H1 (cell line): ENCODE measurements around the gene TBC1D13. TPM values are rescaled to one million over a fixed set of nuclear protein-coding genes. Genes with fewer than 3 reads are reported as not detected.

ENCODE experiments used
- CTCF ChIA-PET: fragments of 300-600 bp; sonication (Branson Sonifier 250); formaldehyde crosslinking; loops from one replicate; lab custom pipeline; 2021; ENCODE audit not compliant: partially characterized antibody; lab: Charles Lee
- POLR2A ChIA-PET: fragments of 300-600 bp; sonication (Branson Sonifier 250); formaldehyde crosslinking; loops from one replicate; lab custom pipeline; 2021; ENCODE audit warnings: inconsistent platforms; ENCODE audit not compliant: partially characterized antibody; lab: Charles Lee
- DNase-seq, 2 experiments: peaks; one replicate each; pipeline versions ENCODE4 v3.0.0 to v3.0.0-alpha.2; 2010 to 2022; ENCODE audit warnings: low spot score in 2 of 2, low read depth in 1 of 2, mixed read lengths in 1 of 2
- FAIRE-seq: peaks from 2 replicates; lab custom pipeline; 2011; peaks lifted over from hg19 to GRCh38; lab: Jason Lieb, UNC
- H2AFZ ChIP-seq: 2 replicates; pipeline ENCODE4 v1.8.1; 2012; ENCODE audit warnings: low read length, inconsistent platforms
- H2AK5ac ChIP-seq: 2 replicates; pipeline ENCODE4 v1.6.1; 2013; ENCODE audit warnings: low read depth, low read length
- H2BK120ac ChIP-seq: replicated peaks from 2 replicates; pipeline ENCODE3; 2013; ENCODE audit warnings: low read depth, low read length, inconsistent platforms
- H2BK12ac ChIP-seq: 2 replicates; pipeline ENCODE4 v1.6.1; 2013; ENCODE audit warnings: low read depth, low read length
- H2BK15ac ChIP-seq: 2 replicates; pipeline ENCODE4 v1.6.1; 2013; ENCODE audit warnings: low read length
- H2BK20ac ChIP-seq: 2 replicates; pipeline ENCODE4 v1.6.1; 2013; ENCODE audit warnings: low read length
- H2BK5ac ChIP-seq: 2 replicates; pipeline ENCODE4 v1.6.1; 2013; ENCODE audit warnings: low read depth, low read length
- H3K14ac ChIP-seq: 2 replicates; pipeline ENCODE4 v1.6.1; 2013; ENCODE audit warnings: inconsistent platforms; ENCODE audit not compliant: insufficient read length
- H3K18ac ChIP-seq: 2 replicates; pipeline ENCODE4 v1.6.1; 2013; ENCODE audit warnings: low read length; ENCODE audit errors: extremely low read depth
- H3K23ac ChIP-seq: 2 replicates; pipeline ENCODE4 v1.6.1; 2013; ENCODE audit warnings: inconsistent platforms; ENCODE audit not compliant: insufficient read length
- H3K23me2 ChIP-seq: 2 replicates; pipeline ENCODE4 v1.6.1; 2013; ENCODE audit warnings: low read depth, low read length
- H3K27ac ChIP-seq: 2 replicates; pipeline ENCODE4 v1.6.1; 2011; ENCODE audit warnings: low read depth, low read length, inconsistent platforms
- H3K27me3 ChIP-seq, 4 experiments: replicated peaks in 1 of 4; 1 replicate in 1 of 4; 2 replicates in 3 of 4; pipeline versions ENCODE4 v1.6.1 to v1.8.1; 2011 to 2013; ENCODE audit warnings: low read length in 3 of 4, mild to moderate bottlenecking in 3 of 4, inconsistent platforms in 2 of 4, mixed read lengths in 2 of 4, moderate library complexity in 1 of 4; ENCODE audit not compliant: control insufficient read depth in 3 of 4, insufficient read depth in 3 of 4; ENCODE audit errors: extremely low read depth in 1 of 4
- H3K36me3 ChIP-seq, 4 experiments: 2 replicates each; pipeline versions ENCODE4 v1.6.1 to v1.8.1; 2011 to 2013; ENCODE audit warnings: mild to moderate bottlenecking in 4 of 4, low read length in 3 of 4, moderate library complexity in 2 of 4, control low read depth in 1 of 4, inconsistent platforms in 1 of 4; ENCODE audit not compliant: insufficient read depth in 4 of 4, control insufficient read depth in 2 of 4
- H3K4ac ChIP-seq: replicated peaks from 2 replicates; pipeline ENCODE3; 2013; ENCODE audit warnings: low read length, low read depth, mixed read lengths, inconsistent platforms; ENCODE audit not compliant: insufficient read length
- H3K4me1 ChIP-seq, 4 experiments: replicated peaks in 1 of 4; 1 replicate in 1 of 4; 2 replicates in 3 of 4; pipeline versions ENCODE4 v1.6.1 to v1.8.1; 2011 to 2013; ENCODE audit warnings: low read length in 3 of 4, inconsistent platforms in 2 of 4, mixed read lengths in 1 of 4; ENCODE audit not compliant: insufficient read depth in 4 of 4, control insufficient read depth in 3 of 4
- H3K4me2 ChIP-seq, 2 experiments: 2 replicates each; pipeline versions ENCODE4 v1.6.1 to v1.8.1; 2011 to 2013; ENCODE audit warnings: low read depth in 2 of 2, low read length in 2 of 2, control low read depth in 1 of 2, inconsistent platforms in 1 of 2, mild to moderate bottlenecking in 1 of 2; ENCODE audit not compliant: insufficient read depth in 1 of 2
- H3K4me3 ChIP-seq, 4 experiments: fragments of 200-600, 300-600 bp in 1 of 4; sonication (generic), shearing (Covaris generic), sonication (Bioruptor Twin) in 1 of 4; 2 replicates each; pipeline versions ENCODE4 v1.5.1 to v1.8.1; 2011 to 2016; ENCODE audit warnings: low read length in 4 of 4, low read depth in 3 of 4, control low read depth in 2 of 4, inconsistent platforms in 2 of 4, mild to moderate bottlenecking in 2 of 4, mixed read lengths in 1 of 4, moderate library complexity in 1 of 4; ENCODE audit not compliant: insufficient read depth in 2 of 4; ENCODE audit errors: extremely low read depth in 1 of 4
- H3K56ac ChIP-seq: replicated peaks from 2 replicates; pipeline ENCODE3; 2013; ENCODE audit warnings: low read depth, mild to moderate bottlenecking, mixed read lengths, low read length, inconsistent platforms; ENCODE audit not compliant: insufficient read length
- H3K79me1 ChIP-seq: 2 replicates; pipeline ENCODE4 v1.6.1; 2013; ENCODE audit warnings: low read depth, low read length, control low read depth
- H3K79me2 ChIP-seq, 2 experiments: 2 replicates each; pipeline versions ENCODE4 v1.6.1 to v1.8.1; 2012 to 2013; ENCODE audit warnings: low read length in 2 of 2, mild to moderate bottlenecking in 2 of 2, inconsistent platforms in 1 of 2; ENCODE audit not compliant: insufficient read depth in 2 of 2, control insufficient read depth in 1 of 2
- H3K9ac ChIP-seq, 4 experiments: replicated peaks in 1 of 4; 1 replicate in 1 of 4; 2 replicates in 3 of 4; pipeline versions ENCODE4 v1.6.1 to v1.8.1; 2011 to 2013; ENCODE audit warnings: low read depth in 3 of 4, low read length in 3 of 4, control low read depth in 2 of 4, mild to moderate bottlenecking in 2 of 4, moderate library complexity in 2 of 4, inconsistent platforms in 1 of 4; ENCODE audit errors: extremely low read depth in 1 of 4
- H3K9me3 ChIP-seq, 2 experiments: 2 replicates each; pipeline versions ENCODE4 v1.6.1 to v1.8.1; 2012 to 2013; ENCODE audit warnings: mild to moderate bottlenecking in 2 of 2, moderate library complexity in 2 of 2, control low read depth in 1 of 2, inconsistent platforms in 1 of 2, low read depth in 1 of 2, low read length in 1 of 2, mixed read lengths in 1 of 2; ENCODE audit not compliant: insufficient read depth in 2 of 2
- H4K20me1 ChIP-seq, 2 experiments: replicated peaks in 1 of 2; 2 replicates each; pipeline versions ENCODE3 to v1.8.1; 2011 to 2013; ENCODE audit warnings: inconsistent platforms in 2 of 2, low read length in 2 of 2, mild to moderate bottlenecking in 1 of 2; ENCODE audit not compliant: insufficient read depth in 2 of 2, control insufficient read depth in 1 of 2
- H4K5ac ChIP-seq: 2 replicates; pipeline ENCODE4 v1.6.1; 2013; ENCODE audit warnings: low read length, low read depth, mixed read lengths, inconsistent platforms; ENCODE audit not compliant: insufficient read length
- H4K8ac ChIP-seq: 2 replicates; pipeline ENCODE4 v1.8.0; 2013; ENCODE audit warnings: mild to moderate bottlenecking, moderate library complexity, low read length, inconsistent platforms; ENCODE audit not compliant: insufficient read depth; ENCODE audit errors: extremely low read depth
- H4K91ac ChIP-seq: replicated peaks from 2 replicates; pipeline ENCODE3; 2013; ENCODE audit warnings: low read length, mixed read lengths, inconsistent platforms; ENCODE audit not compliant: insufficient read length
- CHD1 ChIP-seq: IDR thresholded peaks from 2 replicates; pipeline ENCODE4 v1.6.1; 2012; ENCODE audit warnings: low read depth, low read length, improper control_type of control experiment
- MAFK ChIP-seq: IDR thresholded peaks from 2 replicates; pipeline ENCODE4 v1.6.1; 2012; ENCODE audit warnings: low read depth, mild to moderate bottlenecking, improper control_type of control experiment, low read length
- NRF1 ChIP-seq: IDR thresholded peaks from 2 replicates; pipeline ENCODE4 v1.6.1; 2011; ENCODE audit warnings: mild to moderate bottlenecking, low read depth, low read length, improper control_type of control experiment
- RAD21 ChIP-seq, 2 experiments: IDR thresholded peaks in 1 of 2; conservative IDR thresholded peaks in 1 of 2; 2 replicates each; pipeline ENCODE4 v1.6.1; 2011; ENCODE audit warnings: low read depth in 2 of 2, low read length in 2 of 2, improper control_type of control experiment in 1 of 2, inconsistent platforms in 1 of 2, mild to moderate bottlenecking in 1 of 2, moderate library complexity in 1 of 2
- SIN3A ChIP-seq, 2 experiments: IDR thresholded peaks in 1 of 2; conservative IDR thresholded peaks in 1 of 2; 2 replicates each; pipeline ENCODE4 v1.6.1; 2011 to 2012; ENCODE audit warnings: low read length in 2 of 2, improper control_type of control experiment in 1 of 2, low read depth in 1 of 2, mild to moderate bottlenecking in 1 of 2
- WGBS, 2 experiments: shearing (Covaris generic) in 1 of 2; methylation state at CpG; one replicate each; pipeline versions ENCODE4 v1.1.6 to v1.1.7; 2013 to 2015; ENCODE audit warnings: low lambda C conversion rate in 2 of 2, mixed read lengths in 2 of 2, inconsistent platforms in 1 of 2, low coverage in 1 of 2, missing lambda C conversion rate in 1 of 2; ENCODE audit not compliant: insufficient replicate concordance in 2 of 2, insufficient coverage in 1 of 2, insufficient read length in 1 of 2; ENCODE audit errors: extremely low coverage in 1 of 2, missing lambda C conversion rate in 1 of 2; 5-methylcytosine and 5-hydroxymethylcytosine counted together
- polyA plus RNA-seq, 7 experiments: library from polyadenylated mRNA; depleted of rRNA in 3 of 7; stranded (reverse) in 5 of 7; unstranded in 2 of 7; fragments of >200 nt in 5 of 7; fragments of 200-250 nt in 2 of 7; gene quantifications; 1 replicate in 5 of 7; 2 replicates in 1 of 7; 4 replicates in 1 of 7; pipeline versions ENCODE4 v1.2.1 to v1.2.3, GENCODE V29; 2011 to 2013; ENCODE audit warnings: missing spikeins in 2 of 7, mixed read lengths in 2 of 7
- total RNA-seq: library from RNA; stranded (reverse); fragmentation: NEBNext Ultra II Directional; extraction: Animal tissue kit (Norgen Biotek cat#: 25700); gene quantifications from 2 replicates; pipeline ENCODE4 v1.2.1, GENCODE V29; 2021
- TF ChIP-seq, protein P1 (sequence below), 3 experiments: IDR thresholded peaks; 1 replicate in 2 of 3; 2 replicates in 1 of 3; pipeline versions ENCODE4 v1.5.1 to v1.6.1; 2011; ENCODE audit warnings: low read length in 3 of 3, mild to moderate bottlenecking in 3 of 3, inconsistent platforms in 2 of 3, low read depth in 1 of 3, moderate library complexity in 1 of 3; ENCODE audit not compliant: insufficient read depth in 1 of 3; ENCODE audit errors: control extremely low read depth in 1 of 3

The TBC1D13 gene
- total and polyA plus RNA-seq, 2 of the 8 experiments (the other 6 are each of a cell fraction or from before 2014, with no cell fraction given), result 21.3 to 24.7 TPM

DNA sequence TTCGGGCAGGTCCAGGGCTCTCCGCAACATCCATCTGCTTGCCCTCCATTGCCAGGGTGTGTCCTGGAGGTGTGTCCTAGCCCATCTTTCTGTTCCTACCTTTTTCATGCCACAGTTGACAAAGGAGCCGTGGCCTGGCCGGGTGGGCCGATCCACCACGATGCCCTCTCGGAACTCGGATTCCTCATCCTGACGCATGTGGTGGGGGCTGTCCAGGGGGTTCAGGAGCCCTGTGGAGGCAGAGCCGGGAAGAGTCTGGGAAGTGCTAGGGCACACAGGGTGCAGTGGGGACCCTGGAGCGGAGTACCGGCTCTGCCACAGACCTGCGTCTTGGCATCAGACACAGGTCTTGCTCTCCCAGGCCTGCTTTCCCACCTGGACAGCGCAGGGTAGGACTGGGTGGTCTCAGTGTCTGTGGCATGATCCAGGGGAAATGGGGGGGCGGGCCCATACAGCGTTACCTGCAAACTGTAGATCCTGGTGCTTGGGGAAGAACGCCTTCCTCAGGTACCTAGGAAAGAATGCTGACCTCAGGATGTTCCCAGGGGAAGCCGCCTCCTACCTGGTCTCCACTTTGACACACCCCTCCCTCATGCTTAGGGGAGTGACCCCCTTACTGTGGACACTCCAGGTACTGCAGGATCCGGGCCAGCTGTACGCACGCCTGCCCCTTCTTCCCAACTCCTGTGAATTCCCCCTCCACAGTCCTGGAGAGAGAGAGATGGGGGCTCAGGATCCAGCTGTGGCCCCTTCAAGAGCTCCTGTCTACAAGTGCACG is 39.1 kb downstream of the TBC1D13 start:
- Histone ChIP-seq H3K9ac (no peak overlapping the region), H3K56ac (no peak overlapping the region), H2BK15ac (no peak overlapping the region), H3K36me3 (peaks cover 28 to 62% (median 54%) of the 10 kb centered on the region in 4 experiments), H3K79me2 (peaks cover 0 to 9% of the 10 kb centered on the region in 2 experiments; a peak in 1 of 4 replicates), H2AFZ (no peak overlapping the region), H3K27ac (no peak overlapping the region), H4K20me1 (peaks cover 3 to 14% of the 10 kb centered on the region in 2 experiments), H4K8ac (no peak overlapping the region), H2AK5ac (no peak overlapping the region), H4K5ac (no peak overlapping the region), H3K4me1 (peaks cover 0 to 3% (median 0%) of the 10 kb centered on the region in 4 experiments; a peak in 1 of 7 replicates), H2BK20ac (no peak overlapping the region), H3K4me3 (no peak overlapping the region), H3K79me1 (no peaks in the 10 kb centered on the region; the same call in 1 of the 2 replicates), H3K14ac (no peak overlapping the region), H3K27me3 (no peaks in the 10 kb centered on the region), H3K23me2 (peaks cover 5% of the 10 kb centered on the region; the same call in 1 of the 2 replicates), H3K18ac (no peak overlapping the region), H3K4me2 (no peak overlapping the region), H2BK120ac (no peak overlapping the region), H2BK12ac (no peak overlapping the region), H3K9me3 (no peaks in the 10 kb centered on the region), H2BK5ac (no peak overlapping the region), H3K23ac (no peak overlapping the region), H3K4ac (no peak overlapping the region), H4K91ac (no peak overlapping the region)
- DNase-seq, result no peak
- 93% methylated on average over 22 of the region's 22 CpGs; no CpG with 5 or more reads in 1 of the 2 experiments for WGBS, 2 experiments
- ChIA-PET CTCF (interaction anchor here (0.8 to 2.2 kb wide), 8 partner anchors 8 to 97 kb away, joined by 3 to 12 read pairs (median 4); partner anchors contain the start of gene ENDOG), POLR2A (interaction anchor here (0.6 to 3.2 kb wide), 7 partner anchors 8 to 180 kb away, joined by 3 to 13 read pairs (median 4); partner anchors contain the start of genes ENDOG and ZDHHC12)
- TF ChIP-seq CHD1 (no peak), NRF1 (no peak), RAD21 (IDR thresholded peaks at IDR 0.05 in 1 of 2, conservative IDR thresholded peaks at IDR 0.05 in 1 of 2; ENCODE audit: low read depth in 2 of 2, low read length in 2 of 2) (0 out of 4 replicates have a peak, but pooled peaks of 1 of the 2 experiments have one; percentile 8), SIN3A (conservative IDR thresholded peaks at IDR 0.05 in 1 of 2, IDR thresholded peaks at IDR 0.05 in 1 of 2; ENCODE audit: low read depth in 1 of 2, low read length in 2 of 2) (0 out of 4 replicates have a peak, but pooled peaks of 1 of the 2 experiments have one; percentile 26), MAFK (peak; percentile 23; the same call in 1 of the 2 replicates)
- TF ChIP-seq, protein P1, sequence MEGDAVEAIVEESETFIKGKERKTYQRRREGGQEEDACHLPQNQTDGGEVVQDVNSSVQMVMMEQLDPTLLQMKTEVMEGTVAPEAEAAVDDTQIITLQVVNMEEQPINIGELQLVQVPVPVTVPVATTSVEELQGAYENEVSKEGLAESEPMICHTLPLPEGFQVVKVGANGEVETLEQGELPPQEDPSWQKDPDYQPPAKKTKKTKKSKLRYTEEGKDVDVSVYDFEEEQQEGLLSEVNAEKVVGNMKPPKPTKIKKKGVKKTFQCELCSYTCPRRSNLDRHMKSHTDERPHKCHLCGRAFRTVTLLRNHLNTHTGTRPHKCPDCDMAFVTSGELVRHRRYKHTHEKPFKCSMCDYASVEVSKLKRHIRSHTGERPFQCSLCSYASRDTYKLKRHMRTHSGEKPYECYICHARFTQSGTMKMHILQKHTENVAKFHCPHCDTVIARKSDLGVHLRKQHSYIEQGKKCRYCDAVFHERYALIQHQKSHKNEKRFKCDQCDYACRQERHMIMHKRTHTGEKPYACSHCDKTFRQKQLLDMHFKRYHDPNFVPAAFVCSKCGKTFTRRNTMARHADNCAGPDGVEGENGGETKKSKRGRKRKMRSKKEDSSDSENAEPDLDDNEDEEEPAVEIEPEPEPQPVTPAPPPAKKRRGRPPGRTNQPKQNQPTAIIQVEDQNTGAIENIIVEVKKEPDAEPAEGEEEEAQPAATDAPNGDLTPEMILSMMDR (IDR thresholded peaks at IDR 0.05; ENCODE audit: control extremely low read depth in 1 of 3, insufficient read depth in 1 of 3, low read depth in 1 of 3, low read length in 3 of 3), result peak in 2 of 3 experiments; percentile 9 to 22; a peak in 2 of 4 replicates
- no peak for FAIRE-seq
